Spleen (tissue), 7 donors: ENCODE data around the gene LPCAT2.

Experiments
- POLR2A ChIP-seq, 3 donors: fragments of 450-650 bp; IDR thresholded peaks; one replicate each; pipeline ENCODE4 v1.5.1; 2017; ENCODE audit warnings: antibody characterized with exemption in 3 of 3, mild to moderate bottlenecking in 1 of 3
- TF ChIP-seq, protein P1 (sequence below), 11 experiments: fragments of 200-600 bp in 7 of 11; fragments of 450-650 bp in 4 of 11; sonication (generic) in 4 of 11; IDR thresholded peaks in 8 of 11; conservative IDR thresholded peaks in 3 of 11; 1 replicate in 7 of 11; 2 replicates in 4 of 11; pipeline versions ENCODE4 v1.4.0 to v1.8.0; 2016 to 2021; ENCODE audit warnings: antibody characterized with exemption in 11 of 11, inconsistent platforms in 4 of 11, mild to moderate bottlenecking in 1 of 11
- donor health status: DM: no; HTN: no; CAD: no; lungs with moderate emphysema.
- donor health status: DM: no; HTN: no; CAD: no.
- donor health status: DM: no; HTN: no; CAD: no.

DNA sequence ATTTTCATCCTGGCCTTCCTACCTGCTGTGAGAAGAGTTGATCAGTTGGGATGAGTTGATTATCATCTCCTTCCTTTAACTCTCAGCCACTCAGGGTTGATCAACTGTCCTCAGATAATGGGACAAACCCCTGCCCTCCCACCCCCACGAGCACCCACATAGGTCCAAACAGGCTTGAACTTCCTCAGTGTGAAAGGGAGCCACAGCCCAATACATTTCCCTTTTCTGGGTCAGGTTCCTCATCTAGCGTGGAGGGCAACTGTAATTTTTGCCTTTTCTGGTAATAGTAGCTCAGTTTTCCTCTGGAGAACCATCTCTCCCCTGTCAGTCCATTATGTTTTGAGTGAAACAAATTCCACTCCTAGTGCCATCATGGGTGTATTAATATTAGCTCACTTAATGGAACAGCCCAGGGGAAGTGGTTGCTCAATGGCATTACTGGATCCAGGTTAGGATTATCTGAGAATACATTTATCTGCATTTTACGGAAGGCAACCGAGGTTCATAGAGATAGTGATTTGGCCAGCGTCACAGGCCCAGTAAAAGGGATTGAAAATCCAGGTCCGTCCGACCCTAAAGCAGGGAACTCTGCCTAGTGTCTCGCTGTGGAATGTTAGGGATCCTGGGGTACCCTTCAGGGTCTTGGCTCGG, 476 bp upstream of the LPCAT2 start:
- TF ChIP-seq, protein P1, sequence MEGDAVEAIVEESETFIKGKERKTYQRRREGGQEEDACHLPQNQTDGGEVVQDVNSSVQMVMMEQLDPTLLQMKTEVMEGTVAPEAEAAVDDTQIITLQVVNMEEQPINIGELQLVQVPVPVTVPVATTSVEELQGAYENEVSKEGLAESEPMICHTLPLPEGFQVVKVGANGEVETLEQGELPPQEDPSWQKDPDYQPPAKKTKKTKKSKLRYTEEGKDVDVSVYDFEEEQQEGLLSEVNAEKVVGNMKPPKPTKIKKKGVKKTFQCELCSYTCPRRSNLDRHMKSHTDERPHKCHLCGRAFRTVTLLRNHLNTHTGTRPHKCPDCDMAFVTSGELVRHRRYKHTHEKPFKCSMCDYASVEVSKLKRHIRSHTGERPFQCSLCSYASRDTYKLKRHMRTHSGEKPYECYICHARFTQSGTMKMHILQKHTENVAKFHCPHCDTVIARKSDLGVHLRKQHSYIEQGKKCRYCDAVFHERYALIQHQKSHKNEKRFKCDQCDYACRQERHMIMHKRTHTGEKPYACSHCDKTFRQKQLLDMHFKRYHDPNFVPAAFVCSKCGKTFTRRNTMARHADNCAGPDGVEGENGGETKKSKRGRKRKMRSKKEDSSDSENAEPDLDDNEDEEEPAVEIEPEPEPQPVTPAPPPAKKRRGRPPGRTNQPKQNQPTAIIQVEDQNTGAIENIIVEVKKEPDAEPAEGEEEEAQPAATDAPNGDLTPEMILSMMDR (IDR thresholded peaks at IDR 0.05 in 8 of 11, conservative IDR thresholded peaks at IDR 0.05 in 3 of 11): no peak
- no peak for TF ChIP-seq POLR2A (IDR thresholded peaks at IDR 0.05)
